ENCODE results near the gene GCFC2.
"Not testable (repeated sequence)": the region's sequence is repeated elsewhere in the genome, so short reads cannot be mapped to it uniquely, and the experiment has no call there.

GCFC2 gene

GRCh38 chr2:75716406-75716805, 5.7 kb upstream of the GCFC2 start:
- H3K27me3 ChIP-seq (replicated peaks; ENCODE audit: control insufficient read depth, insufficient read depth, low read length) = no peaks in the 10 kb centered on the region
- DNase-seq (ENCODE audit: low read depth) = no peak
- H3K36me3 ChIP-seq (ENCODE audit: control insufficient read depth, insufficient read depth, low read length, severe bottlenecking) = no peaks in the 10 kb centered on the region
- H3K9me3 ChIP-seq (ENCODE audit: control insufficient read depth, low read length) = no peaks in the 10 kb centered on the region
- H3K4me3 ChIP-seq (ENCODE audit: low read length) = no peak overlapping the region
- no peak overlapping the region for H3K9ac ChIP-seq (ENCODE audit: low read length)
- H3K4me1 ChIP-seq (ENCODE audit: control insufficient read depth, insufficient read depth, low read length) = peaks cover 5% of the 10 kb centered on the region

GRCh38 chr2:75711590-75711989, 875 bp upstream of the GCFC2 start:
- DNase-seq (ENCODE audit: low read depth); H3K9me3 ChIP-seq (ENCODE audit: control insufficient read depth, low read length); H3K36me3 ChIP-seq (ENCODE audit: control insufficient read depth, insufficient read depth, low read length, severe bottlenecking); H3K27me3 ChIP-seq (replicated peaks; ENCODE audit: control insufficient read depth, insufficient read depth, low read length): not testable (repeated sequence)
- H3K4me1 ChIP-seq (ENCODE audit: control insufficient read depth, insufficient read depth, low read length) = peaks cover 36% of the 10 kb centered on the region
- peak overlapping the region; percentile 94 for H3K4me3 ChIP-seq (ENCODE audit: low read length)
- H3K9ac ChIP-seq (ENCODE audit: low read length) = peak overlapping the region; percentile 93

- H3K36me3 ChIP-seq (ENCODE audit: control insufficient read depth, insufficient read depth, low read length, severe bottlenecking) = peaks cover 9% of the 10 kb centered on the region
- H3K4me1 ChIP-seq (ENCODE audit: control insufficient read depth, insufficient read depth, low read length) = peaks cover 36% of the 10 kb centered on the region
- no peaks in the 10 kb centered on the region for H3K27me3 ChIP-seq (replicated peaks; ENCODE audit: control insufficient read depth, insufficient read depth, low read length)
- H3K9ac ChIP-seq (ENCODE audit: low read length) = peak overlapping the region; percentile 93
- no peaks in the 10 kb centered on the region for H3K9me3 ChIP-seq (ENCODE audit: control insufficient read depth, low read length)
- peak overlapping the region; percentile 94 for H3K4me3 ChIP-seq (ENCODE audit: low read length)
- no peak for DNase-seq (ENCODE audit: low read depth)
Measured at GRCh38 chr2:75710220-75710576, 517 bp downstream of the GCFC2 start.

GRCh38 chr2:75709297-75709696, 1.4 kb downstream of the GCFC2 start:
- Histone ChIP-seq H3K4me3 (ENCODE audit: low read length) (peak overlapping the region; percentile 94), H3K4me1 (ENCODE audit: control insufficient read depth, insufficient read depth, low read length) (peaks cover 31% of the 10 kb centered on the region), H3K27me3 (replicated peaks; ENCODE audit: control insufficient read depth, insufficient read depth, low read length) (no peaks in the 10 kb centered on the region), H3K9me3 (ENCODE audit: control insufficient read depth, low read length) (no peaks in the 10 kb centered on the region), H3K9ac (ENCODE audit: low read length) (peak overlapping the region; percentile 93), H3K36me3 (ENCODE audit: control insufficient read depth, insufficient read depth, low read length, severe bottlenecking) (peaks cover 18% of the 10 kb centered on the region)
- peak; percentile 5 for DNase-seq (ENCODE audit: low read depth)

- H3K4me3 ChIP-seq (ENCODE audit: low read length) = peak overlapping the region; percentile 65
- peaks cover 31% of the 10 kb centered on the region for H3K4me1 ChIP-seq (ENCODE audit: control insufficient read depth, insufficient read depth, low read length)
- no peaks in the 10 kb centered on the region for H3K27me3 ChIP-seq (replicated peaks; ENCODE audit: control insufficient read depth, insufficient read depth, low read length)
- H3K9me3 ChIP-seq (ENCODE audit: control insufficient read depth, low read length) = no peaks in the 10 kb centered on the region
- no peak for DNase-seq (ENCODE audit: low read depth)
- H3K36me3 ChIP-seq (ENCODE audit: control insufficient read depth, insufficient read depth, low read length, severe bottlenecking) = peaks cover 31% of the 10 kb centered on the region
- H3K9ac ChIP-seq (ENCODE audit: low read length) = no peak overlapping the region
Measured at GRCh38 chr2:75707901-75708300, 2.8 kb downstream of the GCFC2 start.

- Histone ChIP-seq H3K27me3 (replicated peaks; ENCODE audit: control insufficient read depth, insufficient read depth, low read length) (no peaks in the 10 kb centered on the region), H3K36me3 (ENCODE audit: control insufficient read depth, insufficient read depth, low read length, severe bottlenecking) (peaks cover 51% of the 10 kb centered on the region), H3K9me3 (ENCODE audit: control insufficient read depth, low read length) (no peaks in the 10 kb centered on the region), H3K9ac (ENCODE audit: low read length) (no peak overlapping the region), H3K4me1 (ENCODE audit: control insufficient read depth, insufficient read depth, low read length) (peaks cover 27% of the 10 kb centered on the region), H3K4me3 (ENCODE audit: low read length) (no peak overlapping the region)
- peak; percentile 36 for DNase-seq (ENCODE audit: low read depth)
Measured at GRCh38 chr2:75705921-75706320, 4.8 kb downstream of the GCFC2 start.

GRCh38 chr2:75703589-75704287, 7.0 kb downstream of the GCFC2 start:
- Histone ChIP-seq H3K9me3 (ENCODE audit: control insufficient read depth, low read length) (no peaks in the 10 kb centered on the region), H3K36me3 (ENCODE audit: control insufficient read depth, insufficient read depth, low read length, severe bottlenecking) (peaks cover 72% of the 10 kb centered on the region), H3K27me3 (replicated peaks; ENCODE audit: control insufficient read depth, insufficient read depth, low read length) (no peaks in the 10 kb centered on the region), H3K4me1 (ENCODE audit: control insufficient read depth, insufficient read depth, low read length) (peaks cover 14% of the 10 kb centered on the region), H3K4me3 (ENCODE audit: low read length) (no peak overlapping the region), H3K9ac (ENCODE audit: low read length) (no peak overlapping the region)
- DNase-seq (ENCODE audit: low read depth) = no peak

GRCh38 chr2:75702593-75702992, 8.1 kb downstream of the GCFC2 start:
- no peak overlapping the region for H3K9ac ChIP-seq (ENCODE audit: low read length)
- H3K27me3 ChIP-seq (replicated peaks; ENCODE audit: control insufficient read depth, insufficient read depth, low read length) = no peaks in the 10 kb centered on the region
- DNase-seq (ENCODE audit: low read depth) = no peak
- H3K4me3 ChIP-seq (ENCODE audit: low read length) = no peak overlapping the region
- no peaks in the 10 kb centered on the region for H3K9me3 ChIP-seq (ENCODE audit: control insufficient read depth, low read length)
- H3K4me1 ChIP-seq (ENCODE audit: control insufficient read depth, insufficient read depth, low read length) = peaks cover 4% of the 10 kb centered on the region
- peaks cover 83% of the 10 kb centered on the region for H3K36me3 ChIP-seq (ENCODE audit: control insufficient read depth, insufficient read depth, low read length, severe bottlenecking)

GRCh38 chr2:75698918-75699317, 11.8 kb downstream of the GCFC2 start:
- Histone ChIP-seq H3K9me3 (ENCODE audit: control insufficient read depth, low read length) (no peaks in the 10 kb centered on the region), H3K4me3 (ENCODE audit: low read length) (no peak overlapping the region), H3K4me1 (ENCODE audit: control insufficient read depth, insufficient read depth, low read length) (no peaks in the 10 kb centered on the region), H3K36me3 (ENCODE audit: control insufficient read depth, insufficient read depth, low read length, severe bottlenecking) (peaks cover 90% of the 10 kb centered on the region), H3K9ac (ENCODE audit: low read length) (no peak overlapping the region), H3K27me3 (replicated peaks; ENCODE audit: control insufficient read depth, insufficient read depth, low read length) (no peaks in the 10 kb centered on the region)
- DNase-seq (ENCODE audit: low read depth) = peak; percentile 25

- no peak overlapping the region for H3K9ac ChIP-seq (ENCODE audit: low read length)
- no peaks in the 10 kb centered on the region for H3K4me1 ChIP-seq (ENCODE audit: control insufficient read depth, insufficient read depth, low read length)
- H3K4me3 ChIP-seq (ENCODE audit: low read length) = no peak overlapping the region
- no peaks in the 10 kb centered on the region for H3K9me3 ChIP-seq (ENCODE audit: control insufficient read depth, low read length)
- peaks cover 72% of the 10 kb centered on the region for H3K36me3 ChIP-seq (ENCODE audit: control insufficient read depth, insufficient read depth, low read length, severe bottlenecking)
- no peaks in the 10 kb centered on the region for H3K27me3 ChIP-seq (replicated peaks; ENCODE audit: control insufficient read depth, insufficient read depth, low read length)
- no peak for DNase-seq (ENCODE audit: low read depth)
Measured at GRCh38 chr2:75688196-75688595, 22.5 kb downstream of the GCFC2 start.

GRCh38 chr2:75683430-75683829, 27.3 kb downstream of the GCFC2 start:
- not testable (repeated sequence) for H3K4me1 ChIP-seq (ENCODE audit: control insufficient read depth, insufficient read depth, low read length); H3K9me3 ChIP-seq (ENCODE audit: control insufficient read depth, low read length); H3K27me3 ChIP-seq (replicated peaks; ENCODE audit: control insufficient read depth, insufficient read depth, low read length); H3K9ac ChIP-seq (ENCODE audit: low read length); H3K4me3 ChIP-seq (ENCODE audit: low read length); DNase-seq (ENCODE audit: low read depth)
- H3K36me3 ChIP-seq (ENCODE audit: control insufficient read depth, insufficient read depth, low read length, severe bottlenecking) = peaks cover 40% of the 10 kb centered on the region

- H3K36me3 ChIP-seq (ENCODE audit: control insufficient read depth, insufficient read depth, low read length, severe bottlenecking) = peaks cover 13% of the 10 kb centered on the region
- no peaks in the 10 kb centered on the region for H3K27me3 ChIP-seq (replicated peaks; ENCODE audit: control insufficient read depth, insufficient read depth, low read length)
- H3K4me1 ChIP-seq (ENCODE audit: control insufficient read depth, insufficient read depth, low read length) = peaks cover 4% of the 10 kb centered on the region
- no peak overlapping the region for H3K9ac ChIP-seq (ENCODE audit: low read length)
- H3K4me3 ChIP-seq (ENCODE audit: low read length) = no peak overlapping the region
- DNase-seq (ENCODE audit: low read depth) = no peak
- H3K9me3 ChIP-seq (ENCODE audit: control insufficient read depth, low read length) = no peaks in the 10 kb centered on the region
Measured at GRCh38 chr2:75680402-75680801, 30.3 kb downstream of the GCFC2 start.

Data from adipocyte (in vitro differentiated cells).